SK-N-SH treated with all-trans-retinoic acid at 6 μM for 48 hours (cell line): ENCODE measurements around the gene DCAF16.

Source experiments
- ARNTL ChIP-seq: fragments of 450-650 bp; formaldehyde crosslinking; IDR thresholded peaks from 2 replicates; pipeline ENCODE4 v1.5.0; 2020; ENCODE audit warnings: low read depth, mild to moderate bottlenecking, moderate library complexity, borderline replicate concordance
- BACH2 ChIP-seq: fragments of 250-450 bp; sonication (Bioruptor Pico); IDR thresholded peaks from 2 replicates; pipeline ENCODE4 v1.9.0; 2021; ENCODE audit warnings: mild to moderate bottlenecking, borderline replicate concordance
- CSDC2 ChIP-seq: fragments of 250-450 bp; sonication (Bioruptor Pico); IDR thresholded peaks from 2 replicates; pipeline ENCODE4 v1.5.0; 2020; ENCODE audit warnings: mild to moderate bottlenecking, moderate library complexity
- ESRRG ChIP-seq: fragments of 250-450 bp; sonication (Bioruptor Pico); IDR thresholded peaks from 2 replicates; pipeline ENCODE4 v1.6.1; 2021; ENCODE audit warnings: mild to moderate bottlenecking
- GLIS3 ChIP-seq: fragments of 250-450 bp; sonication (Bioruptor Pico); IDR thresholded peaks from 2 replicates; pipeline ENCODE4 v1.5.0; 2020; ENCODE audit warnings: mild to moderate bottlenecking, moderate library complexity
- ISL1 ChIP-seq: fragments of 250-450 bp; sonication (Bioruptor Pico); IDR thresholded peaks from 2 replicates; pipeline ENCODE4 v2.1.2; 2022; ENCODE audit warnings: mild to moderate bottlenecking, moderate library complexity
- PATZ1 ChIP-seq: fragments of 250-450 bp; sonication (Bioruptor Pico); IDR thresholded peaks from 2 replicates; pipeline ENCODE4 v1.8.0; 2020; ENCODE audit warnings: mild to moderate bottlenecking, moderate library complexity, borderline replicate concordance
- RARB ChIP-seq: fragments of 250-450 bp; sonication (Bioruptor Pico); IDR thresholded peaks from 2 replicates; pipeline ENCODE4 v1.8.0; 2021; ENCODE audit warnings: mild to moderate bottlenecking, moderate library complexity
- SNAI2 ChIP-seq: fragments of 250-450 bp; sonication (Bioruptor Pico); IDR thresholded peaks from 2 replicates; pipeline ENCODE4 v1.5.0; 2020; ENCODE audit warnings: mild to moderate bottlenecking, moderate library complexity
- TOX ChIP-seq: fragments of 250-450 bp; sonication (Bioruptor Pico); IDR thresholded peaks from 2 replicates; pipeline ENCODE4 v1.8.0; 2021; ENCODE audit warnings: mild to moderate bottlenecking, moderate library complexity, borderline replicate concordance
- ZC3H10 ChIP-seq: fragments of 250-450 bp; sonication (Bioruptor Pico); IDR thresholded peaks from 2 replicates; pipeline ENCODE4 v1.5.1; 2021; ENCODE audit warnings: mild to moderate bottlenecking, moderate library complexity
- ZNF70 ChIP-seq: fragments of 450-650 bp; formaldehyde crosslinking; IDR thresholded peaks from 2 replicates; pipeline ENCODE4 v1.5.0; 2020; ENCODE audit warnings: mild to moderate bottlenecking, moderate library complexity
- ZNF8 ChIP-seq: fragments of 450-650 bp; formaldehyde crosslinking; IDR thresholded peaks from 2 replicates; pipeline ENCODE4 v1.5.0; 2020; ENCODE audit warnings: mild to moderate bottlenecking, moderate library complexity

- TF ChIP-seq PATZ1 (CRISPR knock-in tag), result no peak
- TF ChIP-seq SNAI2 (CRISPR knock-in tag), result no peak
- no peak for TF ChIP-seq ARNTL (CRISPR knock-in tag)
- no peak for TF ChIP-seq ZC3H10 (CRISPR knock-in tag)
- no peak for TF ChIP-seq CSDC2
- no peak for TF ChIP-seq TOX (CRISPR knock-in tag)
- TF ChIP-seq GLIS3 (CRISPR knock-in tag), result no peak
- no peak for TF ChIP-seq BACH2 (CRISPR knock-in tag)
- no peak for TF ChIP-seq ZNF70 (CRISPR knock-in tag)
- TF ChIP-seq RARB (CRISPR knock-in tag), result no peak
- TF ChIP-seq ISL1 (CRISPR knock-in tag), result no peak
- no peak for TF ChIP-seq ESRRG (CRISPR knock-in tag)
- no peak for TF ChIP-seq ZNF8 (CRISPR knock-in tag)
Measured at GRCh38 chr4:17757621-17758020, 52.9 kb downstream of the DCAF16 start.
